Loucy (cell line): Measurements from ENCODE around the gene C16orf89.

Source experiments
- H2AFZ ChIP-seq: fragments of 200-600 bp; sonication (generic); 2 replicates; pipeline ENCODE4 v1.6.0; 2016; ENCODE audit warnings: antibody characterized with exemption, mild to moderate bottlenecking, low read length, moderate library complexity
- H3F3A ChIP-seq: fragments of 200-600 bp; 2 replicates; pipeline ENCODE4 v1.6.0; 2016; ENCODE audit warnings: antibody characterized with exemption, low read depth, mild to moderate bottlenecking
- H3K27me3 ChIP-seq: fragments of 200-600 bp; sonication (generic); 2 replicates; pipeline ENCODE4 v1.6.1; 2014; ENCODE audit warnings: low read length, mild to moderate bottlenecking; ENCODE audit not compliant: insufficient read depth, poor library complexity, severe bottlenecking
- H3K36me3 ChIP-seq: fragments of 200-600 bp; sonication (generic); 2 replicates; pipeline ENCODE4 v1.6.1; 2016; ENCODE audit warnings: low read length; ENCODE audit not compliant: insufficient read depth
- H3K4me1 ChIP-seq: fragments of 200-600 bp; sonication (generic); 2 replicates; pipeline ENCODE4 v1.5.1; 2014; ENCODE audit warnings: low read length, mild to moderate bottlenecking; ENCODE audit not compliant: insufficient read depth, poor library complexity, severe bottlenecking
- H3K4me2 ChIP-seq: fragments of 200-600 bp; sonication (generic); 2 replicates; pipeline ENCODE4 v1.6.0; 2014; ENCODE audit warnings: antibody characterized with exemption, low read length, low read depth, mild to moderate bottlenecking; ENCODE audit not compliant: poor library complexity, severe bottlenecking
- H3K4me3 ChIP-seq: fragments of 200-600 bp; sonication (generic); 2 replicates; pipeline ENCODE4 v1.5.1; 2014; ENCODE audit warnings: low read length, mild to moderate bottlenecking, mixed read lengths; ENCODE audit not compliant: poor library complexity, severe bottlenecking
- H3K79me2 ChIP-seq: fragments of 200-600 bp; sonication (generic); 2 replicates; pipeline ENCODE4 v1.6.1; 2014; ENCODE audit warnings: low read length; ENCODE audit not compliant: insufficient read depth
- H3K9ac ChIP-seq: fragments of 200-600 bp; sonication (generic); 2 replicates; pipeline ENCODE4 v1.6.0; 2014; ENCODE audit warnings: mild to moderate bottlenecking, low read depth, low read length, moderate library complexity; ENCODE audit not compliant: poor library complexity, severe bottlenecking
- H3K9me2 ChIP-seq: fragments of 200-600 bp; sonication (generic); replicated peaks from 2 replicates; pipeline ENCODE4 v1.6.1; 2016; ENCODE audit warnings: low read depth, low read length, mixed read lengths
- H3K9me3 ChIP-seq: fragments of 200-600 bp; sonication (generic); 2 replicates; pipeline ENCODE4 v1.6.1; 2014; ENCODE audit warnings: mild to moderate bottlenecking, antibody characterized with exemption, low read length, low read depth; ENCODE audit not compliant: insufficient read depth
- H4K20me1 ChIP-seq: fragments of 200-600 bp; sonication (generic); 2 replicates; pipeline ENCODE4 v1.6.0; 2014; ENCODE audit warnings: antibody characterized with exemption, low read length, mild to moderate bottlenecking; ENCODE audit not compliant: insufficient read depth, poor library complexity, severe bottlenecking
- CTCF ChIP-seq: fragments of 200-600 bp; sonication (generic); conservative IDR thresholded peaks from 2 replicates; pipeline ENCODE4 v1.5.1; 2014; ENCODE audit warnings: mild to moderate bottlenecking, antibody characterized with exemption, low read length
- EZH2phosphoT487 ChIP-seq: fragments of 200-600 bp; IDR thresholded peaks from 2 replicates; pipeline ENCODE4 v1.6.1; 2018; ENCODE audit warnings: antibody characterized with exemption, mild to moderate bottlenecking, moderate library complexity, borderline replicate concordance

C16orf89 gene

GRCh38 chr16:5005916-5006315 lies 59.8 kb downstream of the C16orf89 start:
- no peaks in the 10 kb centered on the region for H3K79me2 ChIP-seq
- H2AFZ ChIP-seq: no peak overlapping the region
- H3K9me3 ChIP-seq: no peaks in the 10 kb centered on the region
- no peak overlapping the region for H3K4me3 ChIP-seq
- no peaks in the 10 kb centered on the region for H3K36me3 ChIP-seq
- no peaks in the 10 kb centered on the region for H3K9me2 ChIP-seq
- no peak overlapping the region for H3K9ac ChIP-seq
- no peak overlapping the region for H3K4me2 ChIP-seq
- H3F3A ChIP-seq: no peaks in the 10 kb centered on the region
- no peaks in the 10 kb centered on the region for H4K20me1 ChIP-seq
- no peaks in the 10 kb centered on the region for H3K27me3 ChIP-seq
- H3K4me1 ChIP-seq: no peaks in the 10 kb centered on the region
- TF ChIP-seq CTCF: no peak
- no peak for TF ChIP-seq EZH2phosphoT487

- Histone ChIP-seq H3K9me3 (no peaks in the 10 kb centered on the region), H3K36me3 (no peaks in the 10 kb centered on the region), H3F3A (no peaks in the 10 kb centered on the region), H3K9me2 (no peaks in the 10 kb centered on the region), H3K4me1 (no peaks in the 10 kb centered on the region), H3K79me2 (no peaks in the 10 kb centered on the region), H3K9ac (no peak overlapping the region), H4K20me1 (no peaks in the 10 kb centered on the region), H2AFZ (no peak overlapping the region), H3K4me2 (no peak overlapping the region), H3K27me3 (no peaks in the 10 kb centered on the region), H3K4me3 (no peak overlapping the region)
- TF ChIP-seq CTCF: no peak
- TF ChIP-seq EZH2phosphoT487: no peak
These were observed 61.4 kb downstream of the C16orf89 start for GRCh38 chr16:5004311-5004710.

- H3K36me3 ChIP-seq: no peaks in the 10 kb centered on the region
- no peaks in the 10 kb centered on the region for H3K4me1 ChIP-seq
- no peak overlapping the region for H3K4me2 ChIP-seq
- no peaks in the 10 kb centered on the region for H3K9me3 ChIP-seq
- no peak overlapping the region for H3K9ac ChIP-seq
- no peak overlapping the region for H3K4me3 ChIP-seq
- no peaks in the 10 kb centered on the region for H3F3A ChIP-seq
- H3K9me2 ChIP-seq: no peaks in the 10 kb centered on the region
- no peaks in the 10 kb centered on the region for H4K20me1 ChIP-seq
- TF ChIP-seq CTCF: no peak
- no peak for TF ChIP-seq EZH2phosphoT487
- H3K27me3 ChIP-seq: no peaks in the 10 kb centered on the region
- H3K79me2 ChIP-seq: no peaks in the 10 kb centered on the region
- H2AFZ ChIP-seq: no peak overlapping the region
These were observed 61.9 kb downstream of the C16orf89 start for GRCh38 chr16:5003828-5004227.
